Measurements from ENCODE around the gene PIGU.

DNA sequence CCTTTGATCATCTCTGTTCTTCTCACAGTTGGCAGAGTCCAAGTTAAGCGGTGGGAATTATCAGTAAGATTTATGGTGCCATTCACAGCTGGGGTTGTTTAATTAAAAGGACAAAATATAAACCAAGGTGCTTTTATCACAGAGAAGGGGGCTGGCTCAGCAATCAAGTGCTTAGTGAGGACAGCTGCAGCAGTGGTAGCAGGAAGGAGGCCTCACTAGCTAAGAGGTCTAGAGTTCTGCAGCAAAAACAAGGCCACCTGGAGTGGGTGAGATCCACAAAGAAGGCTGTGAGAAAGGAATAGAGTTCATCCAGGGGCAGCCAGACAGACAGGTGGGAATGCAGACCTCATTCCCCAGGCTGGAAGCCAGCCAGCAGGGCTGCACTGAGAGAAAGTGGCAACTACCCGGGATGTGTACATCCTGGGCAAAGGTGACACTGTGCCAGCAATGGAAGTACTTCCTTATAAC is 37.1 kb downstream of the PIGU start:
- TF ChIP-seq, protein P1, sequence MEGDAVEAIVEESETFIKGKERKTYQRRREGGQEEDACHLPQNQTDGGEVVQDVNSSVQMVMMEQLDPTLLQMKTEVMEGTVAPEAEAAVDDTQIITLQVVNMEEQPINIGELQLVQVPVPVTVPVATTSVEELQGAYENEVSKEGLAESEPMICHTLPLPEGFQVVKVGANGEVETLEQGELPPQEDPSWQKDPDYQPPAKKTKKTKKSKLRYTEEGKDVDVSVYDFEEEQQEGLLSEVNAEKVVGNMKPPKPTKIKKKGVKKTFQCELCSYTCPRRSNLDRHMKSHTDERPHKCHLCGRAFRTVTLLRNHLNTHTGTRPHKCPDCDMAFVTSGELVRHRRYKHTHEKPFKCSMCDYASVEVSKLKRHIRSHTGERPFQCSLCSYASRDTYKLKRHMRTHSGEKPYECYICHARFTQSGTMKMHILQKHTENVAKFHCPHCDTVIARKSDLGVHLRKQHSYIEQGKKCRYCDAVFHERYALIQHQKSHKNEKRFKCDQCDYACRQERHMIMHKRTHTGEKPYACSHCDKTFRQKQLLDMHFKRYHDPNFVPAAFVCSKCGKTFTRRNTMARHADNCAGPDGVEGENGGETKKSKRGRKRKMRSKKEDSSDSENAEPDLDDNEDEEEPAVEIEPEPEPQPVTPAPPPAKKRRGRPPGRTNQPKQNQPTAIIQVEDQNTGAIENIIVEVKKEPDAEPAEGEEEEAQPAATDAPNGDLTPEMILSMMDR (IDR thresholded peaks at IDR 0.05): no peak
- TF ChIP-seq POLR2A (IDR thresholded peaks at IDR 0.05): no peak
